ENCODE measurements around the gene TMEM117. TPM values are rescaled to one million over a fixed set of nuclear protein-coding genes. Genes with fewer than 3 reads are reported as not detected.
"Not testable (repeated sequence)": the region's sequence is repeated elsewhere in the genome, so short reads cannot be mapped to it uniquely, and the experiment has no call there.

TMEM117 gene
- total RNA-seq, 2 experiments from 2014 or later = 1.6 to 1.7 TPM

DNA sequence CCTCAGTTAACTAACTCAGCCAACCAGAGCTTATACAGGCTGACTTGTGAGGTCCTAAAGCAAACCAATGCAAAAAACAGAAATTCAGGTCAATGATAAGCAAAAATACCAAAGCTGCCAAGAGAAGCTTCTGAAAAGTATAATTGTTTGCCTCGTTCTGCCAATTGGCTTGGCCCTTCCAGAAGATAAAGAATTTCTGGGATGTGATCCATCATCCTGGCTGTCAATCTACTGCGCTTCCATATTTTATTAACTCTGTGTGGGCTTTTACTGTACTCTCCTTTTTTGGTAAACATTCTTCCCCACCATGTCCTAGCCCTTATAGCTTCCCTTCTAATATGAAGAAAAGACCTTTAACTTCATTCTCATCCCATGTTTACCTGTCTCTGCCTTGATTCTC is 387.9 kb downstream of the TMEM117 start:
- no peak for DNase-seq
- Mint-ChIP-seq H3K36me3 (ENCODE audit: low read depth) (no peaks in the 10 kb centered on the region), H3K4me3 (no peak overlapping the region), H3K4me1 (no peaks in the 10 kb centered on the region), H3K9me3 (no peaks in the 10 kb centered on the region), H3K27me3 (no peaks in the 10 kb centered on the region), H3K27ac (no peak overlapping the region)
- ChIA-PET CTCF (no interaction called here), POLR2A (no interaction called here)

DNA sequence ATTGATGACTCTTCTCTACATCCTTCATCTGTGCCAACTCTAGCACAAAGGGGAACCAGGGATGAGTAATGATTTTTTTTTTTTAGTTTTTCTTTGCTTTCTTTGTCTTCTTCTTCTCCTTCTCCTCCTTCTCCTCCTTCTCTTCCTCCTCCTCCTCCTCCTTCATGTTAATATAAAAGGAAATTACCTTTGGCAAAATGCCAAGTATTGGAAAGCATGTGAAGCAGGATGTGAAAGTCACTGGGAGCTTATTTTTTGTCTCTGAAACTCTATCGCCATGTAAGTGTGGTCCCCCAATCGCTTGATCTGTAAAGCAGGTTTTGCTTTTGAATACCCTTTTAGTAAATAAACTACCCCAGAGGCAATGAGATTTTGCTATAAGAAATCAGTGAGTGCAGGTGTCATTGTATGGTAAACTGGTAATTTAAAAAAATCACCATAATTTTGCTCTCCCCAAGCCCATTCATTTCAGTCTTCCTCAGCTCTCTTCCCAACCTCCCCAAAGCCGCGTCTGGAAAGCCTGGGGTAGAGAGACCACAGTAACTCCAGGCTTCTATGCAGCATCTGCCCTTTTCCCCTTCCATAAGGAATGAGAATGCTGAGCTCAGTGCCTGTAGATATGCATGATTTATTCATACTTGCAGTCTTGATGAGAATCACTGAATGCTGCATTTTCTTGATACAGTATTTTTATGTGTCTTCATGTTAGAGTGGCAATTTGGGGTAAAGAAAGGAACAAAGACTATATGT is 388.7 kb downstream of the TMEM117 start:
- H3K27ac Mint-ChIP-seq = no peak overlapping the region
- no peaks in the 10 kb centered on the region for H3K4me1 Mint-ChIP-seq
- H3K4me3 Mint-ChIP-seq = no peak overlapping the region
- H3K36me3 Mint-ChIP-seq (ENCODE audit: low read depth) = no peaks in the 10 kb centered on the region
- no peaks in the 10 kb centered on the region for H3K27me3 Mint-ChIP-seq
- ChIA-PET POLR2A (no interaction called here), CTCF (no interaction called here)
- DNase-seq = no peak
- no peaks in the 10 kb centered on the region for H3K9me3 Mint-ChIP-seq

DNA sequence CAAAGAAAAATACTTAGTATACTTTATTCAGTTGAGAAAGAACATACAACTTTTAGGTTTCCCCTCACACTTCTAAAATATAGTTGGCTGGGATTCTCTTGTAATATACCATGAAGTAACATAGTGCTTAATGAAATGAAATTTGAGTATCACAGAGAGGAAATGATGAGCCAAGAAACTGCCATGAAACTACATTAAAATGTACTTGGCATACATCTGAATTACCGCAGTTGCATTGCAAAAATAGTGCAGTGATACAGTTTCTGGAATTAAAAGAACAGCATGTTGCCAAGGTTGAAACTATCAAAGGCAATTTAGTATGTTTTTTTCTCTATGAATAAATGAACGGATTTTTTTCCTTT is 389.2 kb downstream of the TMEM117 start:
- CTCF ChIA-PET = no interaction called here
- Mint-ChIP-seq H3K9me3 (no peaks in the 10 kb centered on the region), H3K4me1 (no peaks in the 10 kb centered on the region), H3K4me3 (no peak overlapping the region), H3K27me3 (no peaks in the 10 kb centered on the region), H3K27ac (no peak overlapping the region), H3K36me3 (ENCODE audit: low read depth) (no peaks in the 10 kb centered on the region)
- POLR2A ChIA-PET = no interaction called here
- no peak for DNase-seq

DNA sequence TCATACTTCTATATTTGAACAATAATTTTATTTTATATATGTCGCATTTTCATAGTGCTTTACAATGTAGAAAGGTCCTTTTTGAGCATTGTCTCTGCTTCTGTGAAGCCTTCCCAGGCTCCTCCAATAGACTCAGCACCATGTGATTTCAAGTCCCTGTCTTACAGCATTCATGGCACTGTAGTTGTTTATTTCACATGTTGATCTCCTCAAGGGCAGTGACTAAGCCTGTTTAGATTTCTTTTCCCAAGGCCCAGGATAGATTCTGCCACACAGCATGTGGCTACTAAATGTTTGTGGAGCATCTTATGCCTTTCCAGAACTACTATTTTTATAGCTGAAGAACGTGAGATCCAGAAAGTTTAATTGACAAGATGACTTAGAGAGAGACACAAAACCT is 391.7 kb downstream of the TMEM117 start:
- POLR2A ChIA-PET = no interaction called here
- H3K4me1 Mint-ChIP-seq = no peaks in the 10 kb centered on the region
- H3K9me3 Mint-ChIP-seq = no peaks in the 10 kb centered on the region
- CTCF ChIA-PET = no interaction called here
- H3K36me3 Mint-ChIP-seq (ENCODE audit: low read depth) = no peaks in the 10 kb centered on the region
- no peaks in the 10 kb centered on the region for H3K27me3 Mint-ChIP-seq
- H3K27ac Mint-ChIP-seq = no peak overlapping the region
- no peak overlapping the region for H3K4me3 Mint-ChIP-seq
- DNase-seq = no peak

DNA sequence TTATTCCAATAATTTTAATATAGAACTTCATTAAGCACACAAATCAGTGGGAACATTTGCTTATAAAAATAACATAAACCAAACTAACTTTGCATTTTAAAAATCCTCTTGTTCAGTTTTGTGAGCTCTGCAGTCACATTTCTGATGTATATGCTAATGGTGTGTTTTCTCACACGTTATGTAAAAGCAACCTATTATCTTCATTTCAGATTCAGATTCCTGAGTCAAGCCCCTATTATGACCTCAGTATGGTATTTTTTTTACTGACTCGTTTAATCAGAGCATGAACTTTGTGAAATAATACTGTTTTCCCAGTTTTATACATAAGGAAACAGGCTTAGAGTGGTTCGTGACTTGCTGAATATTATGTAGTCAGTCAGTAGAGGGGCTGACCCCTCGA is 394.0 kb downstream of the TMEM117 start:
- Mint-ChIP-seq H3K4me1 (no peaks in the 10 kb centered on the region), H3K27me3 (no peaks in the 10 kb centered on the region), H3K27ac (no peak overlapping the region), H3K36me3 (ENCODE audit: low read depth) (no peaks in the 10 kb centered on the region), H3K4me3 (no peak overlapping the region), H3K9me3 (no peaks in the 10 kb centered on the region)
- DNase-seq = no peak
- ChIA-PET POLR2A (no interaction called here), CTCF (no interaction called here)

DNA sequence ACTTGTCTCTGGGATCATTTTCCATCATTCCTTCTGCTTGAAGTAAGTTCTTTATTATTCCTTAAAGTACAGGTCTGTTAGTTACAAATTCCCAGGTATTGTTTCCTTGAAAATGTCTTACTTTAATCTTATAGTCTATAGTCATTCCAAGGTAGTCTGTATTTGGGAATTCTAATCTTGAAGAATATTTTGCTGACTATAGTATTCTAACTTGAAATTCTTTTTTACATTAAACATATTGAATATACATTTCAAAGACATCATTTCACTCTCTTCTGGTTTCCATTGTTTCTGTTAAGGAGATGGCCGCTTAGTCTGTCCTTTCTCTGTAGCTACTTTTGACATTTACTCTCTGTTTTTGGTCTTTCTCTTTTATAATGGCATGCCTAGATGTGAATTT is 399.8 kb downstream of the TMEM117 start:
- Mint-ChIP-seq H3K36me3 (ENCODE audit: low read depth) (no peaks in the 10 kb centered on the region), H3K4me3 (no peak overlapping the region), H3K9me3 (no peaks in the 10 kb centered on the region), H3K4me1 (no peaks in the 10 kb centered on the region), H3K27ac (no peak overlapping the region), H3K27me3 (no peaks in the 10 kb centered on the region)
- CTCF ChIA-PET = no interaction called here
- DNase-seq = no peak
- POLR2A ChIA-PET = no interaction called here

DNA sequence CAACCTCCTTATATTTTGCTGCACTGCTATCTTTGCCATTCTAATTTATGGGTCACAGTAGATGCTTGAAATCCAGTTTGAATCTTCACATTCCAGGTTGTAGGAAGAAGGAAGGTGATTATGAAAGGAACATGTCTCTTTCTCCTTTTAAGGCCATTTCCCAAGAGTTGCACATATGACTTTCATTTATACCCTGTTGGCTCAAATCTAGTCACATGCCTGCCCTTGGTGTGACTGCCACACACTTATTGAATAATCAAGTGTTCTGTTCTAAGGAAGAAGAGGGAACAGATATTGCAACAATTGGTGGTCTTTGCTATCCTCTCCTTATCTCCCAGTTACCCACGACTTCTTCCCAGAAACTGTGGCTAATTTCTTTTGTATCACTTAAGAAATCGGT is 404.3 kb downstream of the TMEM117 start:
- no peak overlapping the region for H3K4me3 Mint-ChIP-seq
- DNase-seq = no peak
- no peaks in the 10 kb centered on the region for H3K27me3 Mint-ChIP-seq
- no peaks in the 10 kb centered on the region for H3K4me1 Mint-ChIP-seq
- H3K36me3 Mint-ChIP-seq (ENCODE audit: low read depth) = no peaks in the 10 kb centered on the region
- H3K9me3 Mint-ChIP-seq = peaks cover 2% of the 10 kb centered on the region
- H3K27ac Mint-ChIP-seq = no peak overlapping the region
- ChIA-PET POLR2A (no interaction called here), CTCF (no interaction called here)

DNA sequence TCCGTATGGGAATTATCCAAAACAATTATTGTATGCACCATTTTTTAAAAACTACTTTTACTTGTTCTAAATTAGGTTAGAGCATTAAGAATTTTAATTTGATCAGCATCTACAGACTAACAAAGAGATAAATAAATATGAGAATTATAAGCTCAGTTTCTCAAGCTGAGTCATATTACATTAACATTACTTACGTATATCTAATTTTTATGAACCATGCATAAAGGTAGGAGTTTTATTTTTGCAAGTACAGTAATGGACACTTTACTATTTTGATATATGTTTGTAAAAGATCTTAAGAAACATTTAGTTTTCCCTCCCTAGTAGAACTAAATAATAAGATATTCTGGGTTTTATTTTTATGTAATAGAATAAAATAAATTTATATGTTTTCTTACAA is 410.1 kb downstream of the TMEM117 start:
- no peaks in the 10 kb centered on the region for H3K27me3 Mint-ChIP-seq
- no peaks in the 10 kb centered on the region for H3K36me3 Mint-ChIP-seq (ENCODE audit: low read depth)
- H3K4me1 Mint-ChIP-seq = no peaks in the 10 kb centered on the region
- POLR2A ChIA-PET = no interaction called here
- CTCF ChIA-PET = no interaction called here
- no peak overlapping the region for H3K27ac Mint-ChIP-seq
- no peak overlapping the region for H3K4me3 Mint-ChIP-seq
- no peak for DNase-seq
- H3K9me3 Mint-ChIP-seq = peaks cover 5% of the 10 kb centered on the region

DNA sequence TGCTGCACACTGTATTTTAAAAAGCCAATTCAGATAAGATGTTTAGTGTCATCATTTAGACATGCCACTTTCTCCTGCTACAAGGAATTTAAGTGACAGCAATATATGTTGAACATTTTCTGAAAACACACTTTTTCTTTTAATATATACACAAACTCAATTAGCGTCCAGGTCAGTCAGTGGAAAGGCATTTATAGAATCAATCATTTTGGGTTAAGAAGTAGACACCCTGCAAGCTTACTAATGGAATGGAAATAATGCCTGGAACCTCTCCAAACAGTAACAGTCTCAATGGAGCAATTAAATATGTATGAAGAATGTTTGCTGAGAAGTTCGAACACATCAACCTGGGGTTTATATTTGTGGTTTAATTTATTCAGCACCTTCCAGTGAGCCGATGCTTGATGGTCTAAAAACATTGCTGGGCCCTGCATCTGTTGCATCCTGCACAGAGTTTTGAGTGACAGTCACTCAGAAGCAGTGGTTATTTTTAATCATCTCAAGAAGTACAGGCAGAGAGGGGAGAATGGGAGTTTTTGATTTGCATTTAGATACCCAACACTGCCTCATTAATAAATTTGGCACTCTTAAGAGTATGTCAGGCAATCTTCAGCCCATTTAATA is 410.7 kb downstream of the TMEM117 start:
- no peaks in the 10 kb centered on the region for H3K36me3 Mint-ChIP-seq (ENCODE audit: low read depth)
- no peak overlapping the region for H3K4me3 Mint-ChIP-seq
- no peaks in the 10 kb centered on the region for H3K4me1 Mint-ChIP-seq
- ChIA-PET POLR2A (no interaction called here), CTCF (no interaction called here)
- no peaks in the 10 kb centered on the region for H3K27me3 Mint-ChIP-seq
- no peak for DNase-seq
- no peak overlapping the region for H3K27ac Mint-ChIP-seq
- H3K9me3 Mint-ChIP-seq = peaks cover 5% of the 10 kb centered on the region

DNA sequence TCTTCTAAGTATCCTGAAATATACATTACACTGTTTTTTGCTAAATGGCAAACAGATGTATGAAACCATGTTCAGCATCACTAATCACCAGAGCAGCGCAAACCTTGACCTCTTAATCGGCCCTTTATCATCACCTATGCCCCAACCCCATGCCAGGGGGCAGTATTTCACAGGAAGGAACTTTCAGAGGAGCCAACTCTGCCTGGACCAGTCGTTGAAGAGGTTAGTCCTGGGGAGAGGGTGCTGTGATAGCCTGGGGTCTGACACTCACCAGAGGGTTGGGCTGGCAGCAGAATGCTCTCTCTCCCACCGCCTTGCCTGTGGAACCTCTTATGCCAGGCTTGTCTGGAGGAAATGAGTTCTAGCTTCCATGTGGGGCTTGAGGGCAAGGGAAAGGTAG is 411.7 kb downstream of the TMEM117 start:
- ChIA-PET CTCF (no interaction called here), POLR2A (no interaction called here)
- H3K9me3 Mint-ChIP-seq = peaks cover 5% of the 10 kb centered on the region
- no peak for DNase-seq
- no peaks in the 10 kb centered on the region for H3K4me1 Mint-ChIP-seq
- H3K4me3 Mint-ChIP-seq = no peak overlapping the region
- H3K27ac Mint-ChIP-seq = no peak overlapping the region
- no peaks in the 10 kb centered on the region for H3K36me3 Mint-ChIP-seq (ENCODE audit: low read depth)
- H3K27me3 Mint-ChIP-seq = no peaks in the 10 kb centered on the region

DNA sequence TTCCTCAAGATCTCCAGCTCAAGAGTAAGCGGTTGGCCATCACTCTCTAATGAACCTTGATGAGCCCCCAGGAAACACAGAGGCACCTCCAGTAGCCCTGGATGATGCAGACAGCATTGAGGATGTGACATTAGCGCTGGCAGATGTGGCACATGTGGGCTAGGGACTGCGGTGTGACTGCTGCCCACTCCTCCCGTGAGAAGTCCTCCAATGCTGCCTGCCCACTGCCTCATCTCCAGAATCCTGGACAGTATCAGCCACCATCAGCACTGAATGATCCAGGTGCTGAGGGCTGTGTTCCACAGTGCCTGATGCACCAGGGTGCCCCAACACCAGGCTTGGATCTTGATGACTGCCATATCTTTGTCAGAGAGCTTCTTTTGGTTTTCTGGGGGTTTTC is 412.6 kb downstream of the TMEM117 start:
- no peak overlapping the region for H3K4me3 Mint-ChIP-seq
- no peaks in the 10 kb centered on the region for H3K27me3 Mint-ChIP-seq
- ChIA-PET POLR2A (no interaction called here), CTCF (no interaction called here)
- H3K9me3 Mint-ChIP-seq = peaks cover 5% of the 10 kb centered on the region
- H3K4me1 Mint-ChIP-seq = no peaks in the 10 kb centered on the region
- no peak for DNase-seq
- H3K36me3 Mint-ChIP-seq (ENCODE audit: low read depth) = no peaks in the 10 kb centered on the region
- H3K27ac Mint-ChIP-seq = no peak overlapping the region

DNA sequence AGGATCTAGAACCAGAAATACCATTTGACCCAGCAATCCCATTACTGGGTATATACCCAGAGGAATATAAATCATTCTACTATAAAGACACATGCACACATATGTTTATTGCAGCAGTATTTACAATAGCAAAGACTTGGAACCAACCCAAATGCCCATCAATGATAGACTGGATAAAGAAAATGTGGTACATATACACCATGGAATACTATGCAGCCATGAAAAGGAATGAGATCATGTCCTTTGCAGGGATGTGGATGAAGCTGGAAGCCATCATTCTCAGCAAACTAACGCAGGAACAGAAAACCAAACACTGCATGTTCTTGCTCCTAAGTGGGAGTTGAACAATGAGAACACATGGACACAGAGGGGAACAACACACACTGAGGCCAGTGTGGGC is 414.6 kb downstream of the TMEM117 start:
- H3K36me3 Mint-ChIP-seq (ENCODE audit: low read depth); H3K27ac Mint-ChIP-seq; H3K4me1 Mint-ChIP-seq; H3K9me3 Mint-ChIP-seq; POLR2A ChIA-PET; CTCF ChIA-PET; H3K27me3 Mint-ChIP-seq; DNase-seq; H3K4me3 Mint-ChIP-seq: not testable (repeated sequence)

DNA sequence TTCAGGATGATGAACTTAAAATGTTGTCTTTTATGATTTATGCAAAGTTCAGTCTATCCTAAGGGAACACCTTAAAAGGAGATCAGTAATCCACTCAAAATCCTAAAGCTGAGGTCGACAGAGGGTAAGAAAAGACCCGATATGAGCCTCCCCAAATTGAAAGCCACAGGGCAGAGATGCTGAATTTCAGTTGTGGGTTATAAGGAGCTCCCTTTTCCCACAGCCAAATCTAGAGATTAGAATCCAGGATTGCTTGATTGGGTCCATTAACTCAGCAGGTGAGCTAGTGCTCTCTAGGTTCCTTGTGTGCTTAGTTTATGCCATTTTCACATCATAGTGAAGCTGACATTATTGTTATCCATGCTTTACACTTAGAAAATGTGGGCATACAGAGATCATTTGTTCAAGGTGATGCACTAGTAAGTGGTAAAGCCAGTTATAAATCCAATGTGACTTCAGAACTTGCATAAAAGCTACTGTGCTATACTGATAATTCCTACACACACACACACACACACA is 417.5 kb downstream of the TMEM117 start:
- Mint-ChIP-seq H3K4me1 (no peaks in the 10 kb centered on the region), H3K27ac (no peak overlapping the region), H3K27me3 (no peaks in the 10 kb centered on the region), H3K4me3 (no peak overlapping the region), H3K36me3 (ENCODE audit: low read depth) (no peaks in the 10 kb centered on the region), H3K9me3 (peaks cover 3% of the 10 kb centered on the region)
- ChIA-PET POLR2A (no interaction called here), CTCF (no interaction called here)
- DNase-seq = no peak

DNA sequence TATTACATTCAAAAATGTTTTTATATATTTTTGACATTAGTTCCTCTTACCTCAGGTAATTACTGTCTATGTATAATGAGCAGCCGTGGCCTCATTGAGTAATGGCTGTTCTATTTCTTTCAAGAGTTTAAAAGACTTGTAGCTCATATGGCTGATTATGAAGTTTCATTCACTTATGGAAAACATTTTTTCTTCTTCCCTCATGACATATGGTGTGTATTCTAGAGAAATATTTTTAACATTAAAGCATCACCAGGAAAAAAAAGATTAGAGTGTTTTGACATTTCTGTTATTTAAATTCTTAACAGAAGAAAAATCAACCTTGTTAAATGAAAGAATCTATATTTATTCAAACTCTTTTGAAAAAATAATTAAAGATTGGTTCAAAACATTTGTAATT is 422.4 kb downstream of the TMEM117 start:
- DNase-seq = no peak
- Mint-ChIP-seq H3K27me3 (no peaks in the 10 kb centered on the region), H3K4me3 (no peak overlapping the region), H3K36me3 (ENCODE audit: low read depth) (no peaks in the 10 kb centered on the region), H3K4me1 (no peaks in the 10 kb centered on the region), H3K27ac (no peak overlapping the region), H3K9me3 (no peaks in the 10 kb centered on the region)
- ChIA-PET CTCF (no interaction called here), POLR2A (no interaction called here)
